Measurements from ENCODE around the gene ZCCHC13. TPM values are rescaled to one million over a fixed set of nuclear protein-coding genes. Genes with fewer than 3 reads are reported as not detected.

The ZCCHC13 gene
- total and polyA plus RNA-seq, 2 of the 8 experiments (the other 6 are each of a cell fraction or from before 2014, with no cell fraction given) = not detected

DNA sequence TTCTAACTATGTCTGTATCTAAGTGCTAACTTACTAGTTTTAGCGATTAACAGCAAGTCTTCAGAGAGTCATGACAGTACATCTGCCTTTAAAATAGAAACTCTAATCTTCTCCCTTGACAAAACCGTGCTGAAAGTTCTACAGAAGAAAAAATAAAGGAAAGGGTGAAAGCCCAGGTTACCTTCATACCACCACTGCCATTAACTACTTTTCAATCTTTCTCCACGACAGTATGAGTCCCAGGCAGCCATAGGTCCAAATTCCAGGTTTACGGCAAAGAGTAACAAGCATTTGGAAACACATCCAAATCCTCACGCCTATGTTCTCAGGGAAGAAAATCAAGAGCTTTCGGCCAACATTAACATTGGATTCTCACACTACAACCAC is 12.4 kb upstream of the ZCCHC13 start:
- H3K14ac ChIP-seq (ENCODE audit: insufficient read length) = no peak overlapping the region
- H4K5ac ChIP-seq (ENCODE audit: insufficient read length, low read depth, low read length) = peak overlapping the region; percentile 56
- peak overlapping the region; percentile 71 to 98 (median 85) for H3K9ac ChIP-seq (replicated peaks in 1 of 4; ENCODE audit: extremely low read depth in 1 of 4, low read depth in 3 of 4, low read length in 3 of 4)
- no peaks in the 10 kb centered on the region for H3K79me1 ChIP-seq (ENCODE audit: low read depth, low read length)
- peak overlapping the region; percentile 60; the same call in 1 of the 2 replicates for H2BK12ac ChIP-seq (ENCODE audit: low read depth, low read length)
- H3K4me1 ChIP-seq (replicated peaks in 1 of 4; ENCODE audit: control insufficient read depth in 3 of 4, insufficient read depth in 4 of 4, low read length in 3 of 4) = peaks cover 0 to 9% (median 3%) of the 10 kb centered on the region in 4 experiments; a peak in 3 of 7 replicates
- no peak overlapping the region; the same call in 1 of the 2 replicates for H3K18ac ChIP-seq (ENCODE audit: extremely low read depth, low read length)
- peak overlapping the region; percentile 97 for H2BK5ac ChIP-seq (ENCODE audit: low read depth, low read length)
- no peak for FAIRE-seq
- no peak overlapping the region for H2BK120ac ChIP-seq (replicated peaks; ENCODE audit: low read depth, low read length)
- no peak overlapping the region for H2AFZ ChIP-seq (ENCODE audit: low read length)
- H3K23ac ChIP-seq (ENCODE audit: insufficient read length) = no peak overlapping the region
- H3K79me2 ChIP-seq (ENCODE audit: control insufficient read depth in 1 of 2, insufficient read depth in 2 of 2, low read length in 2 of 2) = peaks cover 4 to 59% of the 10 kb centered on the region in 2 experiments; a peak in 3 of 4 replicates
- H3K23me2 ChIP-seq (ENCODE audit: low read depth, low read length) = 0 out of 2 replicates have a peak, but pooled peaks cover 2% of the 10 kb centered on the region
- no peak overlapping the region for H4K8ac ChIP-seq (ENCODE audit: extremely low read depth, insufficient read depth, low read length)
- peaks cover 0 to 22% (median 2%) of the 10 kb centered on the region in 4 experiments; a peak in 4 of 8 replicates for H3K36me3 ChIP-seq (ENCODE audit: control insufficient read depth in 2 of 4, insufficient read depth in 4 of 4, low read length in 3 of 4)
- no peak overlapping the region for H2BK20ac ChIP-seq (ENCODE audit: low read length)
- 0 out of 2 replicates have a peak overlapping the region, but pooled peaks have one; percentile 28 for H2AK5ac ChIP-seq (ENCODE audit: low read depth, low read length)
- no peak overlapping the region for H4K91ac ChIP-seq (replicated peaks; ENCODE audit: insufficient read length, low read length)
- ChIA-PET CTCF (ENCODE audit: partially characterized antibody) (interaction anchor here (0.7 to 1.2 kb wide), 5 partner anchors 30 to 1588 kb away, joined by 3 to 5 read pairs (median 3); no protein-coding TSS in a partner anchor), POLR2A (ENCODE audit: partially characterized antibody) (interaction anchor here (0.6 to 3.7 kb wide), 11 partner anchors 9 to 406 kb away, joined by 3 to 27 read pairs (median 9); no protein-coding TSS in a partner anchor)
- no peak overlapping the region for H3K56ac ChIP-seq (replicated peaks; ENCODE audit: insufficient read length, low read depth, low read length)
- H3K4me2 ChIP-seq (ENCODE audit: insufficient read depth in 1 of 2, low read depth in 2 of 2, low read length in 2 of 2) = peak overlapping the region; percentile 75 to 97
- no peak overlapping the region for H2BK15ac ChIP-seq (ENCODE audit: low read length)
- no peaks in the 10 kb centered on the region for H3K27me3 ChIP-seq (replicated peaks in 1 of 4; ENCODE audit: control insufficient read depth in 3 of 4, extremely low read depth in 1 of 4, insufficient read depth in 3 of 4, low read length in 3 of 4)
- peak overlapping the region; percentile 78 to 95 (median 86) for H3K4me3 ChIP-seq (ENCODE audit: extremely low read depth in 1 of 4, insufficient read depth in 2 of 4, low read depth in 3 of 4, low read length in 4 of 4)
- DNase-seq (ENCODE audit: low read depth in 1 of 2, low spot score in 2 of 2) = no peak
- no peak overlapping the region for H3K4ac ChIP-seq (replicated peaks; ENCODE audit: insufficient read length, low read depth, low read length)
- H3K9me3 ChIP-seq (ENCODE audit: insufficient read depth in 2 of 2, low read depth in 1 of 2, low read length in 1 of 2) = no peaks in the 10 kb centered on the region
- H3K27ac ChIP-seq (ENCODE audit: low read depth, low read length) = peak overlapping the region; percentile 94
- WGBS, 2 experiments (ENCODE audit: extremely low coverage in 1 of 2, insufficient coverage in 1 of 2, insufficient read length in 1 of 2, insufficient replicate concordance in 2 of 2, low coverage in 1 of 2, low lambda C conversion rate in 2 of 2, missing lambda C conversion rate in 1 of 2) = 7% methylated on average over 6 of the region's 6 CpGs; no CpG with 5 or more reads in 1 of the 2 experiments
- peaks cover 0 to 2% of the 10 kb centered on the region in 2 experiments for H4K20me1 ChIP-seq (replicated peaks in 1 of 2; ENCODE audit: control insufficient read depth in 1 of 2, insufficient read depth in 2 of 2, low read length in 2 of 2)
- no peak for TF ChIP-seq JUND (IDR thresholded peaks at IDR 0.05; ENCODE audit: low read length)
- TF ChIP-seq, protein P1, sequence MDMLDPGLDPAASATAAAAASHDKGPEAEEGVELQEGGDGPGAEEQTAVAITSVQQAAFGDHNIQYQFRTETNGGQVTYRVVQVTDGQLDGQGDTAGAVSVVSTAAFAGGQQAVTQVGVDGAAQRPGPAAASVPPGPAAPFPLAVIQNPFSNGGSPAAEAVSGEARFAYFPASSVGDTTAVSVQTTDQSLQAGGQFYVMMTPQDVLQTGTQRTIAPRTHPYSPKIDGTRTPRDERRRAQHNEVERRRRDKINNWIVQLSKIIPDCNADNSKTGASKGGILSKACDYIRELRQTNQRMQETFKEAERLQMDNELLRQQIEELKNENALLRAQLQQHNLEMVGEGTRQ (IDR thresholded peaks at IDR 0.05; ENCODE audit: low read length) = no peak
- no peak for TF ChIP-seq SP2 (IDR thresholded peaks at IDR 0.05; ENCODE audit: low read length)
- no peak for TF ChIP-seq GTF2F1 (IDR thresholded peaks at IDR 0.05; ENCODE audit: borderline replicate concordance, low read depth, low read length)
- no peak for TF ChIP-seq RBBP5 (IDR thresholded peaks at IDR 0.05; ENCODE audit: borderline replicate concordance, low read depth, low read length)
- no peak for TF ChIP-seq TAF7 (optimal IDR thresholded peaks at IDR 0.05; ENCODE audit: borderline replicate concordance, low read depth, low read length)
- TF ChIP-seq GABPA (IDR thresholded peaks at IDR 0.05; ENCODE audit: borderline replicate concordance, insufficient read depth, low read length) = no peak
- TF ChIP-seq ZNF274 (IDR thresholded peaks at IDR 0.05; ENCODE audit: borderline replicate concordance, extremely low read depth, low read length) = no peak
- TF ChIP-seq, protein P2, sequence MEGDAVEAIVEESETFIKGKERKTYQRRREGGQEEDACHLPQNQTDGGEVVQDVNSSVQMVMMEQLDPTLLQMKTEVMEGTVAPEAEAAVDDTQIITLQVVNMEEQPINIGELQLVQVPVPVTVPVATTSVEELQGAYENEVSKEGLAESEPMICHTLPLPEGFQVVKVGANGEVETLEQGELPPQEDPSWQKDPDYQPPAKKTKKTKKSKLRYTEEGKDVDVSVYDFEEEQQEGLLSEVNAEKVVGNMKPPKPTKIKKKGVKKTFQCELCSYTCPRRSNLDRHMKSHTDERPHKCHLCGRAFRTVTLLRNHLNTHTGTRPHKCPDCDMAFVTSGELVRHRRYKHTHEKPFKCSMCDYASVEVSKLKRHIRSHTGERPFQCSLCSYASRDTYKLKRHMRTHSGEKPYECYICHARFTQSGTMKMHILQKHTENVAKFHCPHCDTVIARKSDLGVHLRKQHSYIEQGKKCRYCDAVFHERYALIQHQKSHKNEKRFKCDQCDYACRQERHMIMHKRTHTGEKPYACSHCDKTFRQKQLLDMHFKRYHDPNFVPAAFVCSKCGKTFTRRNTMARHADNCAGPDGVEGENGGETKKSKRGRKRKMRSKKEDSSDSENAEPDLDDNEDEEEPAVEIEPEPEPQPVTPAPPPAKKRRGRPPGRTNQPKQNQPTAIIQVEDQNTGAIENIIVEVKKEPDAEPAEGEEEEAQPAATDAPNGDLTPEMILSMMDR (IDR thresholded peaks at IDR 0.05; ENCODE audit: control extremely low read depth in 1 of 3, insufficient read depth in 1 of 3, low read depth in 1 of 3, low read length in 3 of 3) = no peak
